GM12878 (cell line): ENCODE measurements around the gene SFXN1. TPM values are rescaled to one million over a fixed set of nuclear protein-coding genes. Genes with fewer than 3 reads are reported as not detected.

ENCODE experiments used
- ATAC-seq: fragments of 200-7000 bp; cut with Tn5 transposase; 3 replicates; pipeline ENCODE4 v1.9.1; 2020; ENCODE audit warnings: mild to moderate bottlenecking, moderate library complexity
- BruUV-seq: library from RNA; stranded (reverse); fragments of 400-500 nt; replicated peaks from 2 replicates; lab custom pipeline; 2021; lab: Mats Ljungman, UMichigan
- CTCF ChIA-PET: fragments of 300-600 bp; sonication (Branson Sonifier 250); formaldehyde crosslinking; extraction: SDS; loops from one replicate; lab custom pipeline; 2021; ENCODE audit warnings: inconsistent platforms; lab: Yijun Ruan, JAX
- POLR2A ChIA-PET: fragments of 350-600 bp; formaldehyde crosslinking; extraction: SDS; loops from one replicate; lab custom pipeline; 2021; ENCODE audit warnings: inconsistent platforms; lab: Charles Lee
- RAD21 ChIA-PET: fragments of 300-600 bp; sonication (Branson Sonifier 250); formaldehyde crosslinking; loops from one replicate; lab custom pipeline; 2023; ENCODE audit warnings: antibody characterized with exemption; ENCODE audit not compliant: unreplicated experiment; lab: Charles Lee
- SMC1A ChIA-PET: fragments of 300-600 bp; sonication (Branson Sonifier 250); formaldehyde crosslinking; loops from one replicate; lab custom pipeline; 2023; ENCODE audit not compliant: unreplicated experiment, uncharacterized antibody; lab: Charles Lee
- DNase-seq: peaks from one replicate; pipeline ENCODE4 v3.0.0-alpha.2; 2011; ENCODE audit warnings: low read depth, low spot score
- FAIRE-seq: peaks from 3 replicates; lab custom pipeline; 2011; peaks lifted over from hg19 to GRCh38; lab: Jason Lieb, UNC
- H2AFZ ChIP-seq: 2 replicates; pipeline ENCODE4 v1.6.0; 2011; ENCODE audit warnings: low read depth, low read length, control low read depth; ENCODE audit not compliant: control insufficient read depth
- H3K27ac ChIP-seq: 2 replicates; pipeline ENCODE4 v1.5.1; 2011; ENCODE audit warnings: control low read depth; ENCODE audit not compliant: control insufficient read depth, insufficient read depth
- H3K27me3 ChIP-seq, 2 experiments: replicated peaks in 1 of 2; 2 replicates each; pipeline versions ENCODE4 v1.6.0 to v1.6.1; 2011; ENCODE audit warnings: low read length in 1 of 2; ENCODE audit not compliant: control insufficient read depth in 2 of 2, insufficient read depth in 2 of 2
- H3K36me3 ChIP-seq, 2 experiments: 2 replicates each; pipeline ENCODE4 v1.5.1; 2011; ENCODE audit warnings: low read length in 1 of 2; ENCODE audit not compliant: control insufficient read depth in 2 of 2, insufficient read depth in 2 of 2
- H3K4me1 ChIP-seq: 2 replicates; pipeline ENCODE4 v1.6.1; 2011; ENCODE audit warnings: mild to moderate bottlenecking, low read length, moderate library complexity, mixed read lengths; ENCODE audit not compliant: control insufficient read depth, insufficient read depth
- H3K4me2 ChIP-seq: 2 replicates; pipeline ENCODE4 v1.6.0; 2011; ENCODE audit warnings: control low read depth; ENCODE audit not compliant: control insufficient read depth, insufficient read depth
- H3K4me3 ChIP-seq: fragments of 200-600 bp; sonication (generic); 2 replicates; pipeline ENCODE4 v1.5.1; 2016
- H3K79me2 ChIP-seq: 2 replicates; pipeline ENCODE4 v1.6.0; 2011; ENCODE audit warnings: low read length; ENCODE audit not compliant: control insufficient read depth, insufficient read depth
- H3K9ac ChIP-seq: 2 replicates; pipeline ENCODE4 v1.8.0; 2011; ENCODE audit warnings: low read length, control low read depth, mixed read lengths; ENCODE audit not compliant: control insufficient read depth, insufficient read depth
- H3K9me3 ChIP-seq: replicated peaks from 3 replicates; pipeline ENCODE4 v1.5.1; 2011; ENCODE audit warnings: mild to moderate bottlenecking, low read length; ENCODE audit not compliant: control insufficient read depth, insufficient read depth
- H4K20me1 ChIP-seq: 2 replicates; pipeline ENCODE4 v1.6.0; 2011; ENCODE audit not compliant: control insufficient read depth, insufficient read depth
- ATF3 ChIP-seq: IDR thresholded peaks from 2 replicates; pipeline ENCODE4 v1.6.1; 2011; ENCODE audit warnings: low read depth, mild to moderate bottlenecking, low read length, moderate library complexity, borderline replicate concordance; ENCODE audit errors: extremely low read depth
- ATF7 ChIP-seq: fragments of 450-650 bp; IDR thresholded peaks from 2 replicates; pipeline ENCODE4 v1.6.1; 2016; ENCODE audit warnings: low read depth, mild to moderate bottlenecking
- BMI1 ChIP-seq: fragments of 450-650 bp; IDR thresholded peaks from 2 replicates; pipeline ENCODE4 v1.6.1; 2016; ENCODE audit warnings: mild to moderate bottlenecking, moderate library complexity, borderline replicate concordance
- CTCF ChIP-seq, 3 experiments: IDR thresholded peaks in 2 of 3; conservative IDR thresholded peaks in 1 of 3; 2 replicates each; pipeline ENCODE4 v1.5.1; 2011; ENCODE audit warnings: low read depth in 3 of 3, low read length in 3 of 3, mild to moderate bottlenecking in 3 of 3, control low read depth in 2 of 3, moderate library complexity in 2 of 3, inconsistent platforms in 1 of 3, mixed read lengths in 1 of 3; ENCODE audit not compliant: control insufficient read depth in 2 of 3, insufficient read depth in 1 of 3; ENCODE audit errors: extremely low read depth in 1 of 3
- HCFC1 ChIP-seq: fragments of 150-350 bp; IDR thresholded peaks from 2 replicates; pipeline ENCODE4 v1.6.1; 2014; ENCODE audit warnings: low read length
- KDM1A ChIP-seq: fragments of 200-600 bp; sonication (generic); IDR thresholded peaks from 2 replicates; pipeline ENCODE4 v1.6.1; 2016; ENCODE audit warnings: borderline replicate concordance
- LARP7 ChIP-seq: fragments of 450-650 bp; IDR thresholded peaks from 2 replicates; pipeline ENCODE4 v1.6.1; 2017; ENCODE audit warnings: mild to moderate bottlenecking
- MTA2 ChIP-seq: fragments of 450-650 bp; IDR thresholded peaks from 2 replicates; pipeline ENCODE4 v1.6.1; 2016; ENCODE audit warnings: low read depth, mild to moderate bottlenecking, moderate library complexity
- PAX8 ChIP-seq: fragments of 450-650 bp; IDR thresholded peaks from 2 replicates; pipeline ENCODE4 v1.6.1; 2017; ENCODE audit warnings: mild to moderate bottlenecking, moderate library complexity
- PML ChIP-seq: IDR thresholded peaks from 2 replicates; pipeline ENCODE4 v1.6.1; 2012; ENCODE audit warnings: low read length, inconsistent platforms
- RB1 ChIP-seq: fragments of 450-650 bp; formaldehyde crosslinking; IDR thresholded peaks from 2 replicates; pipeline ENCODE4 v1.6.1; 2017; ENCODE audit warnings: mild to moderate bottlenecking, borderline replicate concordance
- RELB ChIP-seq: fragments of 450-650 bp; IDR thresholded peaks from 2 replicates; pipeline ENCODE4 v1.6.1; 2017; ENCODE audit warnings: low read depth, mild to moderate bottlenecking, moderate library complexity
- SUPT20H ChIP-seq: IDR thresholded peaks from 2 replicates; pipeline ENCODE4 v1.6.1; 2011; ENCODE audit warnings: low read depth, mild to moderate bottlenecking, low read length, moderate library complexity, borderline replicate concordance; ENCODE audit not compliant: control insufficient read depth
- YBX1 ChIP-seq: fragments of 450-650 bp; IDR thresholded peaks from 2 replicates; pipeline ENCODE4 v1.6.1; 2016; ENCODE audit warnings: antibody characterized with exemption
- ZNF687 ChIP-seq: fragments of 450-650 bp; IDR thresholded peaks from 2 replicates; pipeline ENCODE4 v1.6.1; 2017; ENCODE audit warnings: mild to moderate bottlenecking, moderate library complexity
- ZZZ3 ChIP-seq: IDR thresholded peaks from 2 replicates; pipeline ENCODE4 v1.6.1; 2011; ENCODE audit warnings: low read depth; ENCODE audit not compliant: control insufficient read depth, insufficient read length
- WGBS: methylation state at CpG from one replicate; pipeline ENCODE4 v1.1.6; 2016; ENCODE audit warnings: low lambda C conversion rate; ENCODE audit not compliant: insufficient replicate concordance, insufficient coverage; ENCODE audit errors: missing lambda C conversion rate; 5-methylcytosine and 5-hydroxymethylcytosine counted together
- in situ Hi-C: fragments of 300-500 bp; cut with MboI; formaldehyde crosslinking; loops from 9 replicates; pipeline ENCODE4 v1.14.3; 2018; ENCODE audit warnings: mixed read lengths
- intact Hi-C: fragments of 100-400 bp; cut with micrococcal nuclease; formaldehyde crosslinking; loops from one replicate; pipeline ENCODE4 v1.14.2; 2022; ENCODE audit not compliant: unreplicated experiment
- polyA plus RNA-seq, 11 experiments: library from polyadenylated mRNA; depleted of rRNA in 4 of 11; unstranded in 6 of 11; stranded (reverse) in 5 of 11; fragments of >200 nt; fragmentation: Nextera tagmentation in 4 of 11; fragmentation: Illumina TruSeq in 1 of 11; extraction: Ambion mirVana in 4 of 11; extraction: Trizol in 1 of 11; gene quantifications; 1 replicate in 1 of 11; 2 replicates in 10 of 11; pipeline versions ENCODE4 v1.2.1 to v1.2.3, GENCODE V29; 2011 to 2016; ENCODE audit warnings: inconsistent platforms in 2 of 11, missing spikeins in 2 of 11, low read depth in 1 of 11
- total RNA-seq, 4 experiments: library from RNA; depleted of rRNA in 3 of 4; stranded (reverse); fragments of >200 nt in 3 of 4; fragmentation: Illumina TruSeq in 1 of 4; extraction: Trizol in 1 of 4; gene quantifications; 2 replicates each; pipeline versions ENCODE4 v1.2.1 to v1.2.3, GENCODE V29; 2013 to 2021

SFXN1 gene
- total and polyA plus RNA-seq, 10 of the 15 experiments (the other 5 are each of a cell fraction or from before 2014, with no cell fraction given) = 18.0 to 248 (median 103) TPM

GRCh38 chr5:175477440-175477839 is 920 bp upstream of the SFXN1 start (continued):
- TF ChIP-seq ATF3 (no peak), MTA2 (no peak), ATF7 (no peak), ZZZ3 (no peak), SUPT20H (no peak), YBX1 (no peak), PAX8 (no peak)

GRCh38 chr5:175478008-175478383 is 364 bp upstream of the SFXN1 start:
- SMC1A ChIA-PET = no interaction called here
- H3K9me3 ChIP-seq = no peaks in the 10 kb centered on the region
- H3K79me2 ChIP-seq = peaks cover 42% of the 10 kb centered on the region
- no peaks in the 10 kb centered on the region; the same call in 1 of the 2 replicates for H4K20me1 ChIP-seq
- in situ Hi-C loops = no loop called here
- H3K36me3 ChIP-seq = no peaks in the 10 kb centered on the region
- H3K27ac ChIP-seq = no peak overlapping the region
- POLR2A ChIA-PET = interaction anchor here (0.6 kb wide), 1 partner anchor 1575 kb away, joined by 4 read pairs; no protein-coding TSS in a partner anchor
- FAIRE-seq (no peak), ATAC-seq (no peak), DNase-seq (no peak)
- peak overlapping the region; percentile 95 for H3K4me2 ChIP-seq
- peak overlapping the region; percentile 79 for H2AFZ ChIP-seq
- 20% methylated on average over 12 of the region's 12 CpGs for WGBS
- H3K27me3 ChIP-seq = 0 out of 4 replicates have a peak, but pooled peaks cover 0 to 2% of the 10 kb centered on the region in 2 experiments
- CTCF ChIA-PET = interaction anchor here (0.6 to 4.6 kb wide), 2 partner anchors 8 to 13 kb away, joined by 3 to 24 read pairs; no protein-coding TSS in a partner anchor
- BruUV-seq = no TSS peak
- peak overlapping the region; percentile 75 for H3K4me3 ChIP-seq
- H3K4me1 ChIP-seq = no peaks in the 10 kb centered on the region
- RAD21 ChIA-PET = interaction anchor here (1.0 kb wide), 1 partner anchor 8 kb away, joined by 3 read pairs; no protein-coding TSS in a partner anchor
- H3K9ac ChIP-seq = no peak overlapping the region
- intact Hi-C loops = no loop called here
- TF ChIP-seq BMI1 (no peak), CTCF (IDR thresholded peaks at IDR 0.05 in 2 of 3, conservative IDR thresholded peaks at IDR 0.05 in 1 of 3; ENCODE audit: control insufficient read depth in 2 of 3, extremely low read depth in 1 of 3, insufficient read depth in 1 of 3, low read depth in 3 of 3, low read length in 3 of 3) (no peak), PML (no peak), ZNF687 (no peak), RB1 (no peak), HCFC1 (no peak), RELB (no peak), KDM1A (no peak), LARP7 (no peak)
